ENCODE results near the gene SMO.
"Not testable (repeated sequence)": the region's sequence is repeated elsewhere in the genome, so short reads cannot be mapped to it uniquely, and the experiment has no call there.

SMO gene

GRCh38 chr7:129240119-129240820 lies 51.8 kb downstream of the SMO start:
- DNase-seq (ENCODE audit: low read depth), result no peak

- DNase-seq (ENCODE audit: low read depth), result no peak
Observed at GRCh38 chr7:129244220-129244619, 55.8 kb downstream of the SMO start.

GRCh38 chr7:129245533-129245932 lies 57.1 kb downstream of the SMO start:
- DNase-seq (ENCODE audit: low read depth), result no peak

- no peak for DNase-seq (ENCODE audit: low read depth)
Observed at GRCh38 chr7:129247087-129247486, 58.7 kb downstream of the SMO start.

GRCh38 chr7:129252128-129252527 lies 63.7 kb downstream of the SMO start:
- DNase-seq (ENCODE audit: low read depth), result no peak

GRCh38 chr7:129252603-129253002 lies 64.2 kb downstream of the SMO start:
- DNase-seq (ENCODE audit: low read depth), result not testable (repeated sequence)

GRCh38 chr7:129255800-129256199 lies 67.4 kb downstream of the SMO start:
- DNase-seq (ENCODE audit: low read depth), result no peak

- no peak for DNase-seq (ENCODE audit: low read depth)
Observed at GRCh38 chr7:129256221-129256620, 67.8 kb downstream of the SMO start.

- no peak for DNase-seq (ENCODE audit: low read depth)
Observed at GRCh38 chr7:129257168-129257567, 68.7 kb downstream of the SMO start.

- no peak for DNase-seq (ENCODE audit: low read depth)
Observed at GRCh38 chr7:129258649-129259389, 70.4 kb downstream of the SMO start.

- no peak for DNase-seq (ENCODE audit: low read depth)
Observed at GRCh38 chr7:129262324-129262723, 73.9 kb downstream of the SMO start.

Measured in activated T-cell treated with anti-CD3 and anti-CD28 coated beads for 48 hours (primary cell).